ENCODE results near the gene C6orf163.

DNA sequence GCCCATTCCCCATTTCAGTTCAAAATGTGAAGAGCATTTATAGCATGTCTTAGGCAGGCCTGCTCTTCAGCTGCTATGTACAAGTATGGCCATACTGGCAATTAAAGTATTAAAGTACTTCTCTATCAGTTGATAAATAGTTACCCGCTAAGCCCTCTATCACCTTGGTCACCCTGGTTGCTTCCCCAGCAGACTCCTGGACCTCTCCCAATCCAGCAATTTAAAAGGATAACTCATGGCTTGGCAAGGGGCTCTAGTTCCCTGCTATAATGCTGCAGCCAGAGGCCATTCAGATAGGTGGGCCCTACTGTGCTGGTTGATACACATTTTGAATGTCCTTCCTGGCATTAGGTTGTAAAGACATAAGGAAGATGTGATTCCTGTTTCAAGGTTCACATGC is 7.0 kb downstream of the C6orf163 start:
- TF ChIP-seq, protein P1, sequence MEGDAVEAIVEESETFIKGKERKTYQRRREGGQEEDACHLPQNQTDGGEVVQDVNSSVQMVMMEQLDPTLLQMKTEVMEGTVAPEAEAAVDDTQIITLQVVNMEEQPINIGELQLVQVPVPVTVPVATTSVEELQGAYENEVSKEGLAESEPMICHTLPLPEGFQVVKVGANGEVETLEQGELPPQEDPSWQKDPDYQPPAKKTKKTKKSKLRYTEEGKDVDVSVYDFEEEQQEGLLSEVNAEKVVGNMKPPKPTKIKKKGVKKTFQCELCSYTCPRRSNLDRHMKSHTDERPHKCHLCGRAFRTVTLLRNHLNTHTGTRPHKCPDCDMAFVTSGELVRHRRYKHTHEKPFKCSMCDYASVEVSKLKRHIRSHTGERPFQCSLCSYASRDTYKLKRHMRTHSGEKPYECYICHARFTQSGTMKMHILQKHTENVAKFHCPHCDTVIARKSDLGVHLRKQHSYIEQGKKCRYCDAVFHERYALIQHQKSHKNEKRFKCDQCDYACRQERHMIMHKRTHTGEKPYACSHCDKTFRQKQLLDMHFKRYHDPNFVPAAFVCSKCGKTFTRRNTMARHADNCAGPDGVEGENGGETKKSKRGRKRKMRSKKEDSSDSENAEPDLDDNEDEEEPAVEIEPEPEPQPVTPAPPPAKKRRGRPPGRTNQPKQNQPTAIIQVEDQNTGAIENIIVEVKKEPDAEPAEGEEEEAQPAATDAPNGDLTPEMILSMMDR (conservative IDR thresholded peaks at IDR 0.05; ENCODE audit: low read depth in 2 of 2): no peak
- TF ChIP-seq, protein P2, sequence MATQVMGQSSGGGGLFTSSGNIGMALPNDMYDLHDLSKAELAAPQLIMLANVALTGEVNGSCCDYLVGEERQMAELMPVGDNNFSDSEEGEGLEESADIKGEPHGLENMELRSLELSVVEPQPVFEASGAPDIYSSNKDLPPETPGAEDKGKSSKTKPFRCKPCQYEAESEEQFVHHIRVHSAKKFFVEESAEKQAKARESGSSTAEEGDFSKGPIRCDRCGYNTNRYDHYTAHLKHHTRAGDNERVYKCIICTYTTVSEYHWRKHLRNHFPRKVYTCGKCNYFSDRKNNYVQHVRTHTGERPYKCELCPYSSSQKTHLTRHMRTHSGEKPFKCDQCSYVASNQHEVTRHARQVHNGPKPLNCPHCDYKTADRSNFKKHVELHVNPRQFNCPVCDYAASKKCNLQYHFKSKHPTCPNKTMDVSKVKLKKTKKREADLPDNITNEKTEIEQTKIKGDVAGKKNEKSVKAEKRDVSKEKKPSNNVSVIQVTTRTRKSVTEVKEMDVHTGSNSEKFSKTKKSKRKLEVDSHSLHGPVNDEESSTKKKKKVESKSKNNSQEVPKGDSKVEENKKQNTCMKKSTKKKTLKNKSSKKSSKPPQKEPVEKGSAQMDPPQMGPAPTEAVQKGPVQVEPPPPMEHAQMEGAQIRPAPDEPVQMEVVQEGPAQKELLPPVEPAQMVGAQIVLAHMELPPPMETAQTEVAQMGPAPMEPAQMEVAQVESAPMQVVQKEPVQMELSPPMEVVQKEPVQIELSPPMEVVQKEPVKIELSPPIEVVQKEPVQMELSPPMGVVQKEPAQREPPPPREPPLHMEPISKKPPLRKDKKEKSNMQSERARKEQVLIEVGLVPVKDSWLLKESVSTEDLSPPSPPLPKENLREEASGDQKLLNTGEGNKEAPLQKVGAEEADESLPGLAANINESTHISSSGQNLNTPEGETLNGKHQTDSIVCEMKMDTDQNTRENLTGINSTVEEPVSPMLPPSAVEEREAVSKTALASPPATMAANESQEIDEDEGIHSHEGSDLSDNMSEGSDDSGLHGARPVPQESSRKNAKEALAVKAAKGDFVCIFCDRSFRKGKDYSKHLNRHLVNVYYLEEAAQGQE (IDR thresholded peaks at IDR 0.05; ENCODE audit: unreplicated experiment): no peak
- TF ChIP-seq, protein P3, sequence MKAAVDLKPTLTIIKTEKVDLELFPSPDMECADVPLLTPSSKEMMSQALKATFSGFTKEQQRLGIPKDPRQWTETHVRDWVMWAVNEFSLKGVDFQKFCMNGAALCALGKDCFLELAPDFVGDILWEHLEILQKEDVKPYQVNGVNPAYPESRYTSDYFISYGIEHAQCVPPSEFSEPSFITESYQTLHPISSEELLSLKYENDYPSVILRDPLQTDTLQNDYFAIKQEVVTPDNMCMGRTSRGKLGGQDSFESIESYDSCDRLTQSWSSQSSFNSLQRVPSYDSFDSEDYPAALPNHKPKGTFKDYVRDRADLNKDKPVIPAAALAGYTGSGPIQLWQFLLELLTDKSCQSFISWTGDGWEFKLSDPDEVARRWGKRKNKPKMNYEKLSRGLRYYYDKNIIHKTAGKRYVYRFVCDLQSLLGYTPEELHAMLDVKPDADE (IDR thresholded peaks at IDR 0.05): no peak
- TF ChIP-seq JUNB (IDR thresholded peaks at IDR 0.05; ENCODE audit: unreplicated experiment) (no peak), POLR2AphosphoS5 (IDR thresholded peaks at IDR 0.05; ENCODE audit: low read depth) (no peak)

Measured in GM23338 (cell line).